Nephron progenitor cell (in vitro differentiated cells): Measurements from ENCODE around the gene JPT2.

Experiments
- DNase-seq: peaks from one replicate; pipeline ENCODE4 v3.0.0; 2021
- H3K27ac Mint-ChIP-seq: 2 replicates; pipeline ENCODE4 v1.8.0; 2021; ENCODE audit warnings: mild to moderate bottlenecking, moderate library complexity, mixed read lengths
- H3K27me3 Mint-ChIP-seq: 2 replicates; pipeline ENCODE4 v1.8.0; 2021; ENCODE audit warnings: mild to moderate bottlenecking, low read depth, mixed read lengths; ENCODE audit not compliant: poor library complexity
- H3K36me3 Mint-ChIP-seq: 2 replicates; pipeline ENCODE4 v1.8.0; 2021; ENCODE audit warnings: low read depth, mixed read lengths
- H3K4me1 Mint-ChIP-seq: 2 replicates; pipeline ENCODE4 v1.8.0; 2021; ENCODE audit warnings: mixed read lengths
- H3K4me3 Mint-ChIP-seq: 2 replicates; pipeline ENCODE4 v1.8.0; 2021; ENCODE audit warnings: mild to moderate bottlenecking, moderate library complexity, mixed read lengths
- H3K9me3 Mint-ChIP-seq: 2 replicates; pipeline ENCODE4 v1.8.0; 2021; ENCODE audit warnings: mild to moderate bottlenecking, moderate library complexity, mixed read lengths
- CTCF ChIP-seq: fragments of 200-600 bp; sonication (generic); IDR thresholded peaks from 2 replicates; pipeline ENCODE4 v1.5.0; 2021; ENCODE audit warnings: antibody characterized with exemption

The JPT2 gene

GRCh38 chr16:1724491-1724890, 46.4 kb downstream of the JPT2 start:
- no peaks in the 10 kb centered on the region for H3K27me3 Mint-ChIP-seq
- no peak for TF ChIP-seq CTCF
- H3K36me3 Mint-ChIP-seq, result peaks cover 31% of the 10 kb centered on the region
- no peaks in the 10 kb centered on the region for H3K9me3 Mint-ChIP-seq
- DNase-seq, result no peak
- H3K27ac Mint-ChIP-seq, result no peak overlapping the region
- H3K4me3 Mint-ChIP-seq, result no peak overlapping the region
- H3K4me1 Mint-ChIP-seq, result no peaks in the 10 kb centered on the region

- Mint-ChIP-seq H3K27me3 (no peaks in the 10 kb centered on the region), H3K27ac (peak overlapping the region; percentile 38), H3K4me1 (no peaks in the 10 kb centered on the region), H3K9me3 (no peaks in the 10 kb centered on the region), H3K4me3 (no peak overlapping the region), H3K36me3 (peaks cover 23% of the 10 kb centered on the region)
- no peak for TF ChIP-seq CTCF
- no peak for DNase-seq
Measured at GRCh38 chr16:1726661-1727502, 48.8 kb downstream of the JPT2 start.

- H3K27me3 Mint-ChIP-seq, result no peaks in the 10 kb centered on the region
Measured at GRCh38 chr16:1727651-1728624, 49.9 kb downstream of the JPT2 start.

GRCh38 chr16:1729026-1729425, 50.9 kb downstream of the JPT2 start:
- Mint-ChIP-seq H3K9me3 (no peaks in the 10 kb centered on the region), H3K36me3 (peaks cover 21% of the 10 kb centered on the region), H3K4me1 (no peaks in the 10 kb centered on the region), H3K4me3 (no peak overlapping the region), H3K27me3 (no peaks in the 10 kb centered on the region), H3K27ac (no peak overlapping the region)
- TF ChIP-seq CTCF, result no peak
- DNase-seq, result no peak

More at GRCh38 chr16:1727651-1728624, 49.9 kb downstream of the JPT2 start:
- Mint-ChIP-seq H3K27ac (peak overlapping the region; percentile 38), H3K36me3 (peaks cover 21% of the 10 kb centered on the region), H3K9me3 (no peaks in the 10 kb centered on the region), H3K4me3 (no peak overlapping the region), H3K4me1 (no peaks in the 10 kb centered on the region)
- no peak for TF ChIP-seq CTCF
- no peak for DNase-seq

- Mint-ChIP-seq H3K36me3 (peaks cover 21% of the 10 kb centered on the region), H3K9me3 (no peaks in the 10 kb centered on the region), H3K4me1 (no peaks in the 10 kb centered on the region), H3K4me3 (no peak overlapping the region), H3K27ac (no peak overlapping the region), H3K27me3 (peaks cover under 1% of the 10 kb centered on the region)
- no peak for TF ChIP-seq CTCF
- no peak for DNase-seq
Measured at GRCh38 chr16:1729445-1729844, 51.4 kb downstream of the JPT2 start.
